KMS-11 (cell line): ENCODE measurements around the gene ESYT2.

Source experiments
- H2AFZ ChIP-seq: fragments of 200-600 bp; sonication (generic); 2 replicates; pipeline ENCODE4 v1.6.1; 2016; ENCODE audit warnings: antibody characterized with exemption, mixed run types, low read depth
- H3K27ac ChIP-seq: fragments of 200-600 bp; sonication (generic); 2 replicates; pipeline ENCODE4 v1.6.1; 2016; ENCODE audit warnings: mild to moderate bottlenecking, mixed run types
- H3K27me3 ChIP-seq: fragments of 200-600 bp; sonication (generic); 2 replicates; pipeline ENCODE4 v1.6.1; 2017; ENCODE audit warnings: mild to moderate bottlenecking, low read depth, mixed run types, moderate library complexity; ENCODE audit not compliant: insufficient read depth
- H3K36me3 ChIP-seq: fragments of 200-600 bp; sonication (generic); 2 replicates; pipeline ENCODE4 v1.6.1; 2017; ENCODE audit warnings: mild to moderate bottlenecking, mixed run types; ENCODE audit not compliant: insufficient read depth
- H3K4me1 ChIP-seq: fragments of 200-600 bp; sonication (generic); 2 replicates; pipeline ENCODE4 v1.6.1; 2016; ENCODE audit warnings: mild to moderate bottlenecking, low read depth, mixed run types; ENCODE audit not compliant: poor library complexity, severe bottlenecking
- H3K4me2 ChIP-seq: fragments of 200-600 bp; sonication (generic); 2 replicates; pipeline ENCODE4 v1.7.0; 2016; ENCODE audit warnings: mild to moderate bottlenecking, mixed run types
- H3K4me3 ChIP-seq: fragments of 200-600 bp; sonication (generic); IDR thresholded peaks from 2 replicates; pipeline ENCODE4 v1.6.1; 2017; ENCODE audit warnings: low read depth, low read length, mixed read lengths; ENCODE audit not compliant: insufficient read depth
- H3K79me2 ChIP-seq: fragments of 200-600 bp; sonication (generic); 2 replicates; pipeline ENCODE4 v1.6.1; 2016; ENCODE audit warnings: low read depth, mixed run types; ENCODE audit not compliant: insufficient read depth
- H3K9ac ChIP-seq: fragments of 200-600 bp; sonication (generic); 2 replicates; pipeline ENCODE4 v1.6.1; 2016; ENCODE audit warnings: mild to moderate bottlenecking, mixed run types
- H4K20me1 ChIP-seq: fragments of 200-600 bp; sonication (generic); 2 replicates; pipeline ENCODE4 v1.6.1; 2016; ENCODE audit warnings: mild to moderate bottlenecking, mixed run types; ENCODE audit not compliant: insufficient read depth
- CTCF ChIP-seq: fragments of 200-600 bp; sonication (generic); conservative IDR thresholded peaks from 2 replicates; pipeline ENCODE4 v1.6.1; 2017; ENCODE audit warnings: low read depth, mild to moderate bottlenecking, antibody characterized with exemption, low read length, moderate library complexity, mixed read lengths

Gene ESYT2

DNA sequence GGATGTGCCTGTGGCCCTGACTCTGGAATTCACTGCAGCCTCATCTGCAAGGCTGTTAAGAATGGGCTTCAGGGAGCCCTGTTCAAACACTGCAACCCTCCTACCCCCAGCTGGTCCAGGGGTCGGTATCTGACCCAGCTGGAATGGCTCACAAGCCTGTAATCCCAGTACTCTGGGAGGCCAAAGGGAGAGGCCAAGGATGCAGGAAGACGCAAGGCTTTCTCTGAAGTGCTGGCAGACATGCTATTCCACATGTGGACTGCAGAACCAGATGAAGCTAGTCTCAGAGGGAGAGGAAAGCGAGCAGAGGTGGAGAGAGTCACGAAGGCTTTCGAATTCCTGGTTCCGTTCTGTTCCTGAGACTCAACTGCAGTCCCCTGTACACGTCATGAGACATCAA, 45.0 kb downstream of the ESYT2 start:
- Histone ChIP-seq H3K79me2 (no peaks in the 10 kb centered on the region), H3K4me1 (no peaks in the 10 kb centered on the region), H3K36me3 (0 out of 2 replicates have a peak, but pooled peaks cover 7% of the 10 kb centered on the region), H3K27ac (no peak overlapping the region), H4K20me1 (no peaks in the 10 kb centered on the region), H3K9ac (no peak overlapping the region), H3K27me3 (no peaks in the 10 kb centered on the region), H3K4me3 (no peak overlapping the region), H2AFZ (no peak overlapping the region), H3K4me2 (no peak overlapping the region)
- TF ChIP-seq CTCF = no peak

DNA sequence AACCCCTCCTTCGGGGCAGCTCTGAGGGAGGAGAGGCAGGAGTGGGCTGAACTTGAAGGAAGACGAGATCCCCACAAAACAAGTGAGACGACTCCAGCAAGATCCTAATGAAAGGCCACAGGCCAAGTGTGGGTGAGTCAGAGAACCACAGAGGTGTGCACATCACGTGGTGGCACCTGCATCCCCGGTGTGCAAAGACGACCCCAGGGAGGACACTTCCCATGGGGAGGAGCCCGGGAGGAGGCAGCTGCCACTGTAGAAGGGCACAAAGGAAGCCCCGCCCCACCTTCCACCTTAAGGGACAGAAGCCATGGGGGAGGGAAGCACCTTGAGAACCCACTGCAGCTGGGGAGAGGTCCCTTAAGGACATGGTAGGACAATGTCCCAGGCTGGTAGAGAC, 45.7 kb downstream of the ESYT2 start:
- H2AFZ ChIP-seq = no peak overlapping the region
- H3K36me3 ChIP-seq = 0 out of 2 replicates have a peak, but pooled peaks cover 7% of the 10 kb centered on the region
- no peak overlapping the region for H3K9ac ChIP-seq

GRCh38 chr7:158782761-158783401, 46.4 kb downstream of the ESYT2 start:
- H3K27me3 ChIP-seq = no peaks in the 10 kb centered on the region
- no peaks in the 10 kb centered on the region for H3K4me1 ChIP-seq
- no peak overlapping the region for H3K4me3 ChIP-seq
- H3K4me2 ChIP-seq = no peak overlapping the region
- H4K20me1 ChIP-seq = no peaks in the 10 kb centered on the region
- 0 out of 2 replicates have a peak, but pooled peaks cover 7% of the 10 kb centered on the region for H3K36me3 ChIP-seq
- no peak overlapping the region for H3K27ac ChIP-seq
- no peak for TF ChIP-seq CTCF
- no peak overlapping the region for H2AFZ ChIP-seq
- no peak overlapping the region for H3K9ac ChIP-seq
- no peaks in the 10 kb centered on the region for H3K79me2 ChIP-seq

More for the DNA sequence above, 45.7 kb downstream of the ESYT2 start:
- H3K27ac ChIP-seq = no peak overlapping the region
- H3K4me2 ChIP-seq = no peak overlapping the region
- H3K79me2 ChIP-seq = no peaks in the 10 kb centered on the region
- H3K4me3 ChIP-seq = no peak overlapping the region
- no peaks in the 10 kb centered on the region for H3K27me3 ChIP-seq
- no peaks in the 10 kb centered on the region for H3K4me1 ChIP-seq
- TF ChIP-seq CTCF = no peak
- no peaks in the 10 kb centered on the region for H4K20me1 ChIP-seq

DNA sequence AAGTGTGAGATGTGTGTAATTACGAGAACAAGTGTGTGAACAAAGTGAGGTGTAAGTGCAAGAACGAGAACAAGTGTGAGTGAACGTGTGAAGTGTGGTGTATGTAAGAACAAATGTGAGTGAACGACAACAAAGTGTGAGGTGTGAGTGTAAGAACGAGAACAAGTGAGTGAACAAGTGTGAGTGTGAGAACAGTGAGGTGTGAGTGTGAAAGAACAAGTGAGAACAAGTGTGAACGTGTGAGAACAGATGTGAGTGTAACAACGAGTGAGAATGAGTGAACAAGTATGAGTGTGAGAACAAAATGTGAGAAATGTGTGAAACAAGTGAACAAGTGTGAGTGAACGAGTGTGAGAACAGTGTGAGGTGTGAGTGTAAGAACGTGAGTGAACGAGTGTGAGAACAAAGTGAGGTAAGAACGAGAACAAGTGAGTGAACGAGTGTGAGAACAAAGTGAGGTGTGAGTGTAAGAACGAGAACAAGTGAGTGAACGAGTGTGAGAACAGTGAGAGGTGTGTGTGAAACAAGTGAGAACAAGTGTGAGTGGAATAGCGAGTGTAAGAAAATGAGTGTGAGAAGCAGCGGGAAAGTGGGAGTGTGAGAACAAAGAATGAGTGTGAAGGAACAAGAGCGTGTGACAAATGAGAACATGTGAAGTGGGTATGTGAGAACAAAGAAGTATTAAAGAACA, 47.2 kb downstream of the ESYT2 start:
- Histone ChIP-seq H3K4me3 (no peak overlapping the region), H3K4me2 (no peak overlapping the region), H3K9ac (no peak overlapping the region), H3K27ac (no peak overlapping the region), H3K4me1 (no peaks in the 10 kb centered on the region), H3K79me2 (no peaks in the 10 kb centered on the region), H3K27me3 (no peaks in the 10 kb centered on the region), H2AFZ (no peak overlapping the region), H4K20me1 (no peaks in the 10 kb centered on the region), H3K36me3 (0 out of 2 replicates have a peak, but pooled peaks cover 7% of the 10 kb centered on the region)
- TF ChIP-seq CTCF = no peak
